PFSK-1 (cell line): ENCODE data around the gene PIP4P1.

Experiments
- FOXP2 ChIP-seq: optimal IDR thresholded peaks from 2 replicates; pipeline ENCODE3; 2011; ENCODE audit warnings: borderline replicate concordance, control low read depth, inconsistent platforms; ENCODE audit not compliant: insufficient read depth; ENCODE audit errors: extremely low read length, extremely low read depth
- POLR2AphosphoS5 ChIP-seq: IDR thresholded peaks from 2 replicates; pipeline ENCODE4 v1.6.1; 2012; ENCODE audit warnings: low read depth, mild to moderate bottlenecking, control low read depth, low read length, moderate library complexity
- SIN3A ChIP-seq: IDR thresholded peaks from 2 replicates; pipeline ENCODE4 v1.6.1; 2012; ENCODE audit warnings: mild to moderate bottlenecking, low read length, moderate library complexity, borderline replicate concordance; ENCODE audit not compliant: insufficient read depth
- TAF1 ChIP-seq: IDR thresholded peaks from 2 replicates; pipeline ENCODE4 v1.6.1; 2012; ENCODE audit warnings: low read length, control low read depth, borderline replicate concordance; ENCODE audit not compliant: insufficient read depth
- TF ChIP-seq, protein P1 (sequence below), 2 experiments: IDR thresholded peaks; 2 replicates each; pipeline versions ENCODE4 v1.6.1 to v1.8.0; 2011 to 2012; ENCODE audit warnings: low read depth in 2 of 2, low read length in 2 of 2, control low read depth in 1 of 2, inconsistent platforms in 1 of 2, mild to moderate bottlenecking in 1 of 2, moderate library complexity in 1 of 2; ENCODE audit not compliant: insufficient read depth in 1 of 2

Gene PIP4P1

GRCh38 chr14:20499108-20499507, 37.9 kb upstream of the PIP4P1 start:
- TF ChIP-seq, protein P1, sequence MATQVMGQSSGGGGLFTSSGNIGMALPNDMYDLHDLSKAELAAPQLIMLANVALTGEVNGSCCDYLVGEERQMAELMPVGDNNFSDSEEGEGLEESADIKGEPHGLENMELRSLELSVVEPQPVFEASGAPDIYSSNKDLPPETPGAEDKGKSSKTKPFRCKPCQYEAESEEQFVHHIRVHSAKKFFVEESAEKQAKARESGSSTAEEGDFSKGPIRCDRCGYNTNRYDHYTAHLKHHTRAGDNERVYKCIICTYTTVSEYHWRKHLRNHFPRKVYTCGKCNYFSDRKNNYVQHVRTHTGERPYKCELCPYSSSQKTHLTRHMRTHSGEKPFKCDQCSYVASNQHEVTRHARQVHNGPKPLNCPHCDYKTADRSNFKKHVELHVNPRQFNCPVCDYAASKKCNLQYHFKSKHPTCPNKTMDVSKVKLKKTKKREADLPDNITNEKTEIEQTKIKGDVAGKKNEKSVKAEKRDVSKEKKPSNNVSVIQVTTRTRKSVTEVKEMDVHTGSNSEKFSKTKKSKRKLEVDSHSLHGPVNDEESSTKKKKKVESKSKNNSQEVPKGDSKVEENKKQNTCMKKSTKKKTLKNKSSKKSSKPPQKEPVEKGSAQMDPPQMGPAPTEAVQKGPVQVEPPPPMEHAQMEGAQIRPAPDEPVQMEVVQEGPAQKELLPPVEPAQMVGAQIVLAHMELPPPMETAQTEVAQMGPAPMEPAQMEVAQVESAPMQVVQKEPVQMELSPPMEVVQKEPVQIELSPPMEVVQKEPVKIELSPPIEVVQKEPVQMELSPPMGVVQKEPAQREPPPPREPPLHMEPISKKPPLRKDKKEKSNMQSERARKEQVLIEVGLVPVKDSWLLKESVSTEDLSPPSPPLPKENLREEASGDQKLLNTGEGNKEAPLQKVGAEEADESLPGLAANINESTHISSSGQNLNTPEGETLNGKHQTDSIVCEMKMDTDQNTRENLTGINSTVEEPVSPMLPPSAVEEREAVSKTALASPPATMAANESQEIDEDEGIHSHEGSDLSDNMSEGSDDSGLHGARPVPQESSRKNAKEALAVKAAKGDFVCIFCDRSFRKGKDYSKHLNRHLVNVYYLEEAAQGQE (IDR thresholded peaks at IDR 0.05; ENCODE audit: insufficient read depth in 1 of 2, low read depth in 2 of 2, low read length in 2 of 2) = no peak
- no peak for TF ChIP-seq TAF1
- no peak for TF ChIP-seq POLR2AphosphoS5
- no peak for TF ChIP-seq FOXP2
- no peak for TF ChIP-seq SIN3A

DNA sequence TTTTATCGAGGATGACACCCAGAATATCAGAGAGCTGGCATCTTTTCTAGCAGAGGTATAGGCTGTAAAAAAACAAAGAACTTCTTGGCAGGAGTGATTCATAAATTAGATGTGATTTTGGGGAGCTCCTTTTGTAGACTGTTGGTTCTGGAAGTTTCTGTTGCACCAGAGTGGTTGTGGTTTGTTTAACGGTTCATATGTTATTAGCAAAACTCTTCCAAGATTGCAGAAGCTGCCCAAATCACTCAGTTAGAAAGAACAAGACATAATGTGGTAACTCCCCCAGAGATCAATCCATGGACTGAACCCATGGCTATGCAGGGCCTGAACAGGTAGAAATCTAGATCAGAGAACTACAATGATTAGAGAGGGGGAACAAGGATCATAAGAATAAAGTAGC, 37.4 kb upstream of the PIP4P1 start:
- TF ChIP-seq SIN3A (no peak), FOXP2 (no peak), POLR2AphosphoS5 (no peak), TAF1 (no peak)
- TF ChIP-seq, protein P1 (IDR thresholded peaks at IDR 0.05; ENCODE audit: insufficient read depth in 1 of 2, low read depth in 2 of 2, low read length in 2 of 2) = no peak

- TF ChIP-seq POLR2AphosphoS5 (no peak), SIN3A (no peak), TAF1 (no peak), FOXP2 (no peak)
- TF ChIP-seq, protein P1 (IDR thresholded peaks at IDR 0.05; ENCODE audit: insufficient read depth in 1 of 2, low read depth in 2 of 2, low read length in 2 of 2) = no peak
Measured at GRCh38 chr14:20494935-20495766, 33.9 kb upstream of the PIP4P1 start.

DNA sequence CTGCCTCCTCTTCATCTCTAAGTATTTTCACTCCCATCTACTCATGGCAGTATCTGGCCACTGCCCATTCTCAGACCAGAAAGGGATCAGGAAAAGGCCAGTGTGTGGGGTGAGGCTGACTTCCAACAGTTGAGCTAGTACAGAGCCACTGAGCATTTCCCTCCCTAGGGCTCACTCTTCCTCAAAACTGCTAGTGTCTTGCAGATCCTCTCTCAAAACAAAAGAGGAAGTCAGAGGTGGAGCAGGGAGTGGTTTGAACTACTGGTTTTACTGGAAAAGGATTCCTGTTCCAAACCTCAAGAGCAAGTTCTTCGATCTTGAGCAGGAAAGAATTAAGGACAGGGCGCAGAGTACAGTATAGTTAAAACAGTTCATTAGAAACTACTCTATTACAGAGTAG, 32.4 kb upstream of the PIP4P1 start:
- TF ChIP-seq POLR2AphosphoS5 = no peak

GRCh38 chr14:20492486-20492885, 31.3 kb upstream of the PIP4P1 start:
- TF ChIP-seq POLR2AphosphoS5 (no peak), TAF1 (no peak), FOXP2 (no peak), SIN3A (no peak)
- TF ChIP-seq, protein P1 (IDR thresholded peaks at IDR 0.05; ENCODE audit: insufficient read depth in 1 of 2, low read depth in 2 of 2, low read length in 2 of 2) = no peak
